Ovary (tissue), 9 donors: ENCODE results near the gene PDC. TPM values are rescaled to one million over a fixed set of nuclear protein-coding genes. Genes with fewer than 3 reads are reported as not detected.

ENCODE experiments used
- DNase-seq, 5 donors: peaks; one replicate each; pipeline ENCODE4 v3.0.0-alpha.2; 2019 to 2020
- H3K27ac ChIP-seq, 2 donors: fragments of 200-600 bp; one replicate each; pipeline versions ENCODE4 v1.5.1 to v1.8.0; 2019 to 2022
- H3K27me3 ChIP-seq: fragments of 200-600 bp; one replicate; pipeline ENCODE4 v1.8.0; 2022
- H3K36me3 ChIP-seq: fragments of 200-600 bp; sonication (generic); one replicate; pipeline ENCODE4 v1.5.1; 2019
- H3K4me1 ChIP-seq: one replicate; pipeline ENCODE4 v1.8.1; 2013; ENCODE audit warnings: mild to moderate bottlenecking, moderate library complexity; ENCODE audit not compliant: insufficient read depth
- H3K4me3 ChIP-seq: fragments of 200-600 bp; sonication (generic); one replicate; pipeline ENCODE4 v1.5.1; 2017
- H3K9me3 ChIP-seq, 2 donors: fragments of 200-600 bp in 1 of 2; sonication (generic) in 1 of 2; one replicate each; pipeline versions ENCODE4 v1.5.1 to v1.8.1; 2013 to 2019; ENCODE audit warnings: mild to moderate bottlenecking in 1 of 2, moderate library complexity in 1 of 2
- EP300 ChIP-seq: sonication (generic); formaldehyde crosslinking; IDR thresholded peaks from one replicate; pipeline ENCODE4 v1.6.1; 2017; ENCODE audit warnings: antibody characterized with exemption
- POLR2A ChIP-seq: fragments of 450-650 bp; IDR thresholded peaks from one replicate; pipeline ENCODE4 v1.6.1; 2017; ENCODE audit warnings: antibody characterized with exemption, mild to moderate bottlenecking, moderate library complexity
- WGBS, 3 donors: extraction: QIAGEN DNeasy Blood & Tissue Kit in 1 of 3; methylation state at CpG; one replicate each; pipeline versions ENCODE4 v1.1.5 to v1.1.7; 2013 to 2017; 5-methylcytosine and 5-hydroxymethylcytosine counted together
- intact Hi-C, 4 donors: fragments of 100-400 bp; cut with DNase I; formaldehyde crosslinking; loops; one replicate each; pipeline versions ENCODE4 v1.11.0 to v1.15.1; 2022 to 2023
- polyA plus RNA-seq, 2 donors: library from polyadenylated mRNA; stranded (reverse); fragments of 200-250 nt in 1 of 2; fragments of 350-450 nt in 1 of 2; fragmentation: Illumina TruSeq in 1 of 2; extraction: RNeasy Lipid Tissue Mini Kit (QIAGEN cat#74804) in 1 of 2; gene quantifications; one replicate each; pipeline ENCODE4 v1.2.3, GENCODE V29; 2013 to 2014
- total RNA-seq, 7 donors: library from RNA; depleted of rRNA in 2 of 7; stranded (reverse); fragments of >200 nt in 2 of 7; fragmentation: NEBNext Ultra II Directional in 3 of 7; extraction: Animal tissue kit (Norgen Biotek cat#: 25700) in 3 of 7; gene quantifications; one replicate each; pipeline versions ENCODE4 v1.1.0 to v1.2.4, GENCODE V29; 2016 to 2023
- TF ChIP-seq, protein P1 (sequence below), 3 donors: fragments of 450-650 bp in 2 of 3; fragments of 200-600 bp in 1 of 3; IDR thresholded peaks; one replicate each; pipeline versions ENCODE4 v1.5.1 to v1.8.0; 2016 to 2022; ENCODE audit warnings: antibody characterized with exemption in 3 of 3, mild to moderate bottlenecking in 1 of 3
- donor health status: DM: no; HTN: no; CAD: no; lungs with moderate emphysema.
- donor health status: DM: no; HTN: no; CAD: no.
- donor health status: Bipolar disorder and iron deficiency.
- donor health status: DM: yes; HTN: yes; CAD: no.
- donor health status: DM: no; HTN: no; CAD: no.
- donor health status: DM: yes; HTN: yes; CAD: no.

Gene PDC
- total and polyA plus RNA-seq, 9 donors = not detected

DNA sequence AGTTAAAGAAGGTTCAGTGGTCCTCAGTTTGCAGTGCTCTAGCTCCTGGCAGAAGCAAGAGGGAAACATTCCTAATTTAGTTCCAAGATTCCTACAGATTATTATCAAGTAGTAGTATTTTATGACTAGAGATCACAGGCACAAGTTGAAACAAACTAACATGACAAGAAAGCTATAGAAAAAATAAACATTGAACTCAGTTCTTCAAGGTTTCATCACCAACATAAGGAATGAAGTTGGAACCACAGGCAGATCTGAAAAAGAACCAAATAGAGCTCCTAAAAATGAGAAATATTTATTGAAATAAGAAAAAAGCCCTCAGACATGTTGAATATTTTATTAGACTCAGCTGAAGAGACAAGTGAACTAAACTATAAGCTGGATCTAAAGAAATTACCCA lies 40.6 kb downstream of the PDC start:
- TF ChIP-seq POLR2A = no peak
- no peak for TF ChIP-seq EP300
- TF ChIP-seq, protein P1, sequence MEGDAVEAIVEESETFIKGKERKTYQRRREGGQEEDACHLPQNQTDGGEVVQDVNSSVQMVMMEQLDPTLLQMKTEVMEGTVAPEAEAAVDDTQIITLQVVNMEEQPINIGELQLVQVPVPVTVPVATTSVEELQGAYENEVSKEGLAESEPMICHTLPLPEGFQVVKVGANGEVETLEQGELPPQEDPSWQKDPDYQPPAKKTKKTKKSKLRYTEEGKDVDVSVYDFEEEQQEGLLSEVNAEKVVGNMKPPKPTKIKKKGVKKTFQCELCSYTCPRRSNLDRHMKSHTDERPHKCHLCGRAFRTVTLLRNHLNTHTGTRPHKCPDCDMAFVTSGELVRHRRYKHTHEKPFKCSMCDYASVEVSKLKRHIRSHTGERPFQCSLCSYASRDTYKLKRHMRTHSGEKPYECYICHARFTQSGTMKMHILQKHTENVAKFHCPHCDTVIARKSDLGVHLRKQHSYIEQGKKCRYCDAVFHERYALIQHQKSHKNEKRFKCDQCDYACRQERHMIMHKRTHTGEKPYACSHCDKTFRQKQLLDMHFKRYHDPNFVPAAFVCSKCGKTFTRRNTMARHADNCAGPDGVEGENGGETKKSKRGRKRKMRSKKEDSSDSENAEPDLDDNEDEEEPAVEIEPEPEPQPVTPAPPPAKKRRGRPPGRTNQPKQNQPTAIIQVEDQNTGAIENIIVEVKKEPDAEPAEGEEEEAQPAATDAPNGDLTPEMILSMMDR (IDR thresholded peaks at IDR 0.05) = no peak
- peaks cover 8% of the 10 kb centered on the region for H3K4me1 ChIP-seq
- intact Hi-C loops = no loop called here
- H3K9me3 ChIP-seq = no peaks in the 10 kb centered on the region
- no peak for DNase-seq
- no peaks in the 10 kb centered on the region for H3K27me3 ChIP-seq
- no peaks in the 10 kb centered on the region for H3K36me3 ChIP-seq
- peak overlapping the region in 1 of 2 donors; percentile 17 for H3K27ac ChIP-seq
- no peak overlapping the region for H3K4me3 ChIP-seq

GRCh38 chr1:186418503-186418902 lies 42.4 kb downstream of the PDC start:
- no peaks in the 10 kb centered on the region for H3K27me3 ChIP-seq
- DNase-seq = no peak
- H3K9me3 ChIP-seq = no peaks in the 10 kb centered on the region
- 32 to 64% (median 47%) methylated on average over 4 of the region's 4 CpGs for whole genome bisulfite sequencing, 3 donors
- H3K4me1 ChIP-seq = peaks cover 8% of the 10 kb centered on the region
- no peaks in the 10 kb centered on the region for H3K36me3 ChIP-seq
- intact Hi-C loops = no loop called here
- H3K27ac ChIP-seq = no peak overlapping the region
- H3K4me3 ChIP-seq = no peak overlapping the region
- no peak for TF ChIP-seq POLR2A
- TF ChIP-seq, protein P1 (IDR thresholded peaks at IDR 0.05) = no peak

GRCh38 chr1:186413319-186413718 lies 47.6 kb downstream of the PDC start:
- no peak overlapping the region for H3K27ac ChIP-seq
- WGBS, 3 donors = 95 to 100% (median 97%) methylated on average over 1 of the region's 1 CpG

GRCh38 chr1:186409091-186409490 lies 51.8 kb downstream of the PDC start:
- H3K9me3 ChIP-seq = no peaks in the 10 kb centered on the region
- no peak overlapping the region for H3K27ac ChIP-seq
- H3K27me3 ChIP-seq = no peaks in the 10 kb centered on the region
- no peaks in the 10 kb centered on the region for H3K36me3 ChIP-seq
- WGBS, 3 donors = 90 to 99% (median 96%) methylated on average over 3 of the region's 3 CpGs
- H3K4me3 ChIP-seq = no peak overlapping the region
- TF ChIP-seq POLR2A = no peak
- TF ChIP-seq, protein P1 (IDR thresholded peaks at IDR 0.05) = no peak
- TF ChIP-seq EP300 = no peak
- no peaks in the 10 kb centered on the region for H3K4me1 ChIP-seq
- intact Hi-C loops = no loop called here
- no peak for DNase-seq

More at GRCh38 chr1:186413319-186413718, 47.6 kb downstream of the PDC start:
- peaks cover 6% of the 10 kb centered on the region for H3K4me1 ChIP-seq
- TF ChIP-seq POLR2A = no peak
- no peak overlapping the region for H3K4me3 ChIP-seq
- no peaks in the 10 kb centered on the region for H3K36me3 ChIP-seq
- intact Hi-C loops = no loop called here
- no peaks in the 10 kb centered on the region for H3K27me3 ChIP-seq
- H3K9me3 ChIP-seq = no peaks in the 10 kb centered on the region
- DNase-seq = no peak

DNA sequence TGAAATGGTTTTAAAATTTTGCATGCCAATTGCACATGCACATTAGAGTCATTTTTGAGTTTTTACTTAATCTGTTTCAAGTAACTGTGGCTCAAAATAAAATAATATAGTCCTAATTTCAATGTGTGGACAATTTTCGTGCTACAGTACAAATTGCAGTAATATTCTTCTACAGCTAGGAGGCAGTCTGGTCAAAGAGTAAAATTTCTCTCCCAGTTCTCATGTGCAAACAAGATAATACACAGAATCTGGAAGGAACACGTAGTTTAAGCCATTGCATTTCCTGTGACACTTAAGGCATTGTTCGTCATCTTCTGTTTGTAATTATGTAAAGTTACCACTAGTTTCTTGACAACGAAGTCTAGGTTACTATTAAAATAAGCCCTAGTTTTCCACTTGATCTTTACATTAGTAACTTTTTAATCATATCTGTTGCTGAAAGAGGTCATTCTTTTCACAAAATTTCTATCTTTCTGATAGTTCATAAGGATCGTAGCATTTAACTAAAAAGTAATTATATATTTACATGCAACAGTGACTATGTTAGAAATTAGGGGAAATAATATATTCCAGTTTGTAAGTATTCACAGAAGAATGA lies 56.4 kb downstream of the PDC start:
- no peaks in the 10 kb centered on the region for H3K4me1 ChIP-seq
- no peaks in the 10 kb centered on the region for H3K27me3 ChIP-seq
- 41 to 44% (median 43%) methylated on average over 5 of the region's 5 CpGs for WGBS, 3 donors
- no peak overlapping the region for H3K27ac ChIP-seq
- intact Hi-C loops = no loop called here
- H3K4me3 ChIP-seq = no peak overlapping the region
- no peak for TF ChIP-seq POLR2A
- TF ChIP-seq, protein P1 (IDR thresholded peaks at IDR 0.05) = peak; percentile 30 to 65 (median 43)
- TF ChIP-seq EP300 = no peak
- no peaks in the 10 kb centered on the region for H3K36me3 ChIP-seq
- no peaks in the 10 kb centered on the region for H3K9me3 ChIP-seq
- DNase-seq = no peak
